IMR-90 (cell line): ENCODE measurements around the gene WDR37.

Source experiments
- BHLHE40 ChIP-seq: fragments of 150-350 bp; IDR thresholded peaks from 2 replicates; pipeline ENCODE4 v1.6.1; 2016; ENCODE audit warnings: mild to moderate bottlenecking, low read depth, low read length
- CHD1 ChIP-seq: IDR thresholded peaks from 2 replicates; pipeline ENCODE4 v1.6.1; 2012; ENCODE audit warnings: low read depth, low read length, improper control_type of control experiment
- CTCF ChIP-seq: conservative IDR thresholded peaks from 2 replicates; pipeline ENCODE4 v1.5.1; 2012; ENCODE audit warnings: mild to moderate bottlenecking, low read depth, low read length, improper control_type of control experiment
- FOS ChIP-seq: fragments of 150-350 bp; IDR thresholded peaks from 2 replicates; pipeline ENCODE4 v1.6.1; 2016; ENCODE audit warnings: low read depth, low read length
- MAZ ChIP-seq: IDR thresholded peaks from 2 replicates; pipeline ENCODE4 v1.6.1; 2012; ENCODE audit warnings: low read depth, mild to moderate bottlenecking, low read length, improper control_type of control experiment, moderate library complexity, borderline replicate concordance
- MXI1 ChIP-seq: IDR thresholded peaks from 2 replicates; pipeline ENCODE4 v1.6.1; 2012; ENCODE audit warnings: low read depth, mild to moderate bottlenecking, low read length, moderate library complexity, borderline replicate concordance
- POLR2A ChIP-seq: IDR thresholded peaks from 2 replicates; pipeline ENCODE4 v1.6.1; 2012; ENCODE audit warnings: mild to moderate bottlenecking, low read depth, low read length
- RAD21 ChIP-seq: IDR thresholded peaks from 2 replicates; pipeline ENCODE4 v1.6.1; 2012; ENCODE audit warnings: low read length, improper control_type of control experiment
- RCOR1 ChIP-seq: IDR thresholded peaks from 2 replicates; pipeline ENCODE4 v1.6.1; 2012; ENCODE audit warnings: mild to moderate bottlenecking, low read length, improper control_type of control experiment; ENCODE audit not compliant: insufficient replicate concordance
- RFX5 ChIP-seq: IDR thresholded peaks from 2 replicates; pipeline ENCODE4 v1.8.0; 2012; ENCODE audit warnings: low read depth, mild to moderate bottlenecking, low read length, moderate library complexity
- SMC3 ChIP-seq: fragments of 150-350 bp; IDR thresholded peaks from 2 replicates; pipeline ENCODE4 v1.6.1; 2016; ENCODE audit warnings: low read depth, mild to moderate bottlenecking, antibody characterized with exemption, low read length, moderate library complexity
- TF ChIP-seq, protein P1 (sequence below): fragments of 150-350 bp; IDR thresholded peaks from 2 replicates; pipeline ENCODE4 v1.6.1; 2017; ENCODE audit warnings: mild to moderate bottlenecking, antibody characterized with exemption, low read length, low read depth

- TF ChIP-seq CTCF (no peak), CHD1 (no peak), MAZ (no peak), POLR2A (no peak), RFX5 (no peak), MXI1 (no peak), BHLHE40 (no peak), SMC3 (no peak), FOS (no peak), RAD21 (no peak), RCOR1 (no peak)
- TF ChIP-seq, protein P1, sequence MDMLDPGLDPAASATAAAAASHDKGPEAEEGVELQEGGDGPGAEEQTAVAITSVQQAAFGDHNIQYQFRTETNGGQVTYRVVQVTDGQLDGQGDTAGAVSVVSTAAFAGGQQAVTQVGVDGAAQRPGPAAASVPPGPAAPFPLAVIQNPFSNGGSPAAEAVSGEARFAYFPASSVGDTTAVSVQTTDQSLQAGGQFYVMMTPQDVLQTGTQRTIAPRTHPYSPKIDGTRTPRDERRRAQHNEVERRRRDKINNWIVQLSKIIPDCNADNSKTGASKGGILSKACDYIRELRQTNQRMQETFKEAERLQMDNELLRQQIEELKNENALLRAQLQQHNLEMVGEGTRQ = no peak
Measured at GRCh38 chr10:1138529-1138928, 82.3 kb downstream of the WDR37 start.
